Neural cell (in vitro differentiated cells): ENCODE measurements around the gene CCDC73. TPM values are rescaled to one million over a fixed set of nuclear protein-coding genes. Genes with fewer than 3 reads are reported as not detected.

Experiments
- polyA plus RNA-seq: library from polyadenylated mRNA; depleted of rRNA; stranded (reverse); fragments of >200 nt; gene quantifications from 2 replicates; pipeline ENCODE4 v1.2.3, GENCODE V29; 2014

Gene CCDC73
- polyA plus RNA-seq, 1 donor from 2014 or later: 0.07 TPM

Other genes with a start within 250 kb of the CCDC73 start
- 333 TPM in 2 replicates for gene EIF3M, start 210.8 kb downstream of the CCDC73 start, polyA plus RNA-seq
- not detected in 2 replicates for gene PRRG4, start 35.3 kb upstream of the CCDC73 start, polyA plus RNA-seq
- 18.1 and 21.2 TPM in 2 replicates for gene QSER1, start 98.1 kb upstream of the CCDC73 start, polyA plus RNA-seq
- 1.3 and 3.3 TPM in 2 replicates for gene DEPDC7, start 221.2 kb upstream of the CCDC73 start, polyA plus RNA-seq
- gene TCP11L1, start 244.9 kb upstream of the CCDC73 start, polyA plus RNA-seq: 12.5 and 19.2 TPM in 2 replicates